Measurements from ENCODE around the gene NEU1. TPM values are rescaled to one million over a fixed set of nuclear protein-coding genes. Genes with fewer than 3 reads are reported as not detected.
A peak's percentile ranks its signal among the peaks of the same experiment; 100 is the strongest.

The NEU1 gene
- total and polyA plus RNA-seq, 4 donors, result 53.2 to 82.5 (median 70.5) TPM

DNA sequence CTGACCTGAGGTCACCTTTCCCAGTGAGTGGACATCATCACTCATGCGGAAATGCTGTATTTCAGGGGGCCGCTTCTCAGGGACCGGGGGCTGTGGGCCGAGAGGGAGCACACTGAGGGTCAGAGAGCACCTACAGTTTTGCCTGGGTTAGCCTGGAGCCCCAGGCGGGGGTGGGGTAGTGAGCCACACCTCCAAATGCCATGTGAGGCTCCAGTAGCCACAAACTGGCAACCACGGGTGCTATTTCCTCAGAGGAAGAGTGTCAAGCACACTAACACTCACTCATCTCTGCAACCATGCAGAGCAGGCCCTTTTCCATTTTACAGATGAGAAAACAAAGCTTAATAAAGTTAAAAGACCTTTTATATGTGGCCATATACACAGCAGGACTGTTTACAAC is 30.2 kb upstream of the NEU1 start:
- DNase-seq (no peak), ATAC-seq (ENCODE audit: insufficient read depth, low FRiP score) (no peak)
- TF ChIP-seq, protein P1, sequence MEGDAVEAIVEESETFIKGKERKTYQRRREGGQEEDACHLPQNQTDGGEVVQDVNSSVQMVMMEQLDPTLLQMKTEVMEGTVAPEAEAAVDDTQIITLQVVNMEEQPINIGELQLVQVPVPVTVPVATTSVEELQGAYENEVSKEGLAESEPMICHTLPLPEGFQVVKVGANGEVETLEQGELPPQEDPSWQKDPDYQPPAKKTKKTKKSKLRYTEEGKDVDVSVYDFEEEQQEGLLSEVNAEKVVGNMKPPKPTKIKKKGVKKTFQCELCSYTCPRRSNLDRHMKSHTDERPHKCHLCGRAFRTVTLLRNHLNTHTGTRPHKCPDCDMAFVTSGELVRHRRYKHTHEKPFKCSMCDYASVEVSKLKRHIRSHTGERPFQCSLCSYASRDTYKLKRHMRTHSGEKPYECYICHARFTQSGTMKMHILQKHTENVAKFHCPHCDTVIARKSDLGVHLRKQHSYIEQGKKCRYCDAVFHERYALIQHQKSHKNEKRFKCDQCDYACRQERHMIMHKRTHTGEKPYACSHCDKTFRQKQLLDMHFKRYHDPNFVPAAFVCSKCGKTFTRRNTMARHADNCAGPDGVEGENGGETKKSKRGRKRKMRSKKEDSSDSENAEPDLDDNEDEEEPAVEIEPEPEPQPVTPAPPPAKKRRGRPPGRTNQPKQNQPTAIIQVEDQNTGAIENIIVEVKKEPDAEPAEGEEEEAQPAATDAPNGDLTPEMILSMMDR (IDR thresholded peaks at IDR 0.05; ENCODE audit: control extremely low read depth, extremely low read depth), result no peak
- Histone ChIP-seq H3K27me3 (ENCODE audit: control insufficient read depth in 3 of 3, insufficient read depth in 3 of 3, low read length in 2 of 3) (no peaks in the 10 kb centered on the region), H3K4me1 (ENCODE audit: control insufficient read depth in 5 of 5, insufficient read depth in 5 of 5, low read length in 5 of 5) (peaks cover 0 to 7% (median 0%) of the 10 kb centered on the region in 5 donors), H3K9me3 (ENCODE audit: control insufficient read depth in 4 of 4, insufficient read depth in 3 of 4, low read length in 3 of 4) (no peaks in the 10 kb centered on the region), H3K4me3 (no peak overlapping the region), H3K9ac (ENCODE audit: insufficient read depth in 1 of 2, low read length in 2 of 2) (no peak overlapping the region), H3K27ac (ENCODE audit: low read depth in 1 of 2, low read length in 1 of 2) (no peak overlapping the region), H3K36me3 (ENCODE audit: control insufficient read depth in 4 of 4, insufficient read depth in 4 of 4, low read length in 4 of 4) (peaks cover 3 to 41% (median 35%) of the 10 kb centered on the region in 4 donors)
- WGBS, 2 donors, result 76 to 81% methylated on average over 6 of the region's 6 CpGs

DNA sequence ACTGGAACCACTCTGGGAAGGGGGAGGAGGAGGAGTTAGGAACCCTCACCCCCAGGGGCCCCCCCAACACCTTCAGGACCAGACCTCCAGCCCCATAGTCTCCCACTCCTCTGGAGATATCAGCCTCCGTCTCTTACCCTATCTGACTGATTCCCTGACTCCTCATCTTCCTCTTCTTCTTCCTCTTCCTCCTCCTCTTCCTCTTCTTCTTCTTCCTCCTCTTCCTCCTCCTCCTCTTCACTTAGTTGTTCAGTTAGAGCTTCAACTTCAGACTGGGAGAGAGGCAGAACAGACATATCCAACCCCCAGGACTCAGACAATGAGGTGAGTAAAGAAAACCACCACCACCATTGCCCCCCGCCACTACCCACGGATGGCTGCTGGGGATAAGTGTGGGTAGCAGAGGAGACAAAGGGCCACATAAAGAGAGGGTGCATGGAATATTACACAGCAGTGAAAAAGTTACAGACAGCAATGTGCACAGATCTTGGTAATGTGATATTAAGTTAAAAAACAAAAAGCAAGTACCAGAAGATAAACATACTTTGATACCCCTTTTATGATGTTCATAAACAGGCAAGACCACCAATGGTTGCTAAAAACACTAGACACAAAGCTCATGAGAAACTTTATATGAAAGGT is 26.8 kb upstream of the NEU1 start:
- peaks cover 6 to 55% (median 43%) of the 10 kb centered on the region in 4 donors for H3K36me3 ChIP-seq (ENCODE audit: control insufficient read depth in 4 of 4, insufficient read depth in 4 of 4, low read length in 4 of 4)
- ATAC-seq (ENCODE audit: insufficient read depth, low FRiP score), result no peak
- H3K9ac ChIP-seq (ENCODE audit: insufficient read depth in 1 of 2, low read length in 2 of 2), result no peak overlapping the region
- TF ChIP-seq, protein P1 (IDR thresholded peaks at IDR 0.05; ENCODE audit: control extremely low read depth, extremely low read depth), result no peak
- H3K27me3 ChIP-seq (ENCODE audit: control insufficient read depth in 3 of 3, insufficient read depth in 3 of 3, low read length in 2 of 3), result no peaks in the 10 kb centered on the region
- no peaks in the 10 kb centered on the region for H3K4me1 ChIP-seq (ENCODE audit: control insufficient read depth in 5 of 5, insufficient read depth in 5 of 5, low read length in 5 of 5)
- WGBS, 2 donors, result 83 to 95% methylated on average over 3 of the region's 3 CpGs
- H3K4me3 ChIP-seq, result no peak overlapping the region
- no peaks in the 10 kb centered on the region for H3K9me3 ChIP-seq (ENCODE audit: control insufficient read depth in 4 of 4, insufficient read depth in 3 of 4, low read length in 3 of 4)
- DNase-seq, result no peak
- no peak overlapping the region for H3K27ac ChIP-seq (ENCODE audit: low read depth in 1 of 2, low read length in 1 of 2)

DNA sequence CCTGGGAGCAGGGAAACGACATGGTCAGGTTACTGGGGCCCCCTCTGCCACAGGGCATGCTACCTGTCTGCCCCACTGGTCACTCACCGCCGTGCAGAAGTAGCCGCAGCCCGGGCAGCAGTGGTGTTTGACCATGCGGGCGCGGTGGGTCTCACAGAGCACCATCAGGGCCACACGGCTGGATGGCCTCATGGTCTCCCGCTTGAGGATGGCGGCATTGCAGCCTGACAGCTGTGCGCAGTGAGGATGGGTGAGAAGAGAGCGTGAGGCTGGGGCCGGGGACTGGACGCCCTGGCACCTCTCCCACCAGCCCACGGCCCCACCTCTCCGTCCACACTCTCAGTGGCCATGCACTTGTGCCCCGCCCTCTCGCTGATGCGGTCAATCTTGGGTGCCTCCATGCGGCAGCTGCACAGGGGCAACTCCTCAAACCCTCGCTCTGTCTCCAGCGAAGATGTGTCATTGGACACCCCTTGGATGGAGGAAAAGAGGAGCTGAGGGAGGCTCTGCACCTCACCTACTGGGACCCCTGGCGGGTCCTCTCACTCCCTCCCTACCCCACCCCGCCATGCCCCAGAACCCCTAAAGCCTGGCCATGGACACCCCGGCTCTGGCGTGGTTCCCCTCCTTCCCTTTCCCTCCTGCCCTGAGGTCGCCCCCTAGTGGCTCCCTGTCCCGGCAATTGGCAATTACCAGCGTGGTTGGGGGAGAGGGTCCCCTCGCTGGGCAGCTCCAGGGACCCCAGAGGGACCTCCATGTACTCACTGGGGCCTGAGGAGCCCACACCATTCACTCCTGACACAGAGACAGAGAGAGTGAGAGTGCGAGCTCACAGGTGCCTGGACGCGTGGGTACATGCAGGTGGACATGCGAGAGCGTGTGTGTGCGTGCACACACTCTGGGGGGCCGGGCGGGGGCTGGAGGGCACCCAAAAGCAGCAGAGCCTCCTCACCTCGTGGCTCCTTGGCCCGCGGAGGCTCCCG is 25.9 kb upstream of the NEU1 start:
- no peak for ATAC-seq (ENCODE audit: insufficient read depth, low FRiP score)
- Histone ChIP-seq H3K9me3 (ENCODE audit: control insufficient read depth in 4 of 4, insufficient read depth in 3 of 4, low read length in 3 of 4) (no peaks in the 10 kb centered on the region), H3K4me3 (no peak overlapping the region), H3K9ac (ENCODE audit: insufficient read depth in 1 of 2, low read length in 2 of 2) (no peak overlapping the region), H3K4me1 (ENCODE audit: control insufficient read depth in 5 of 5, insufficient read depth in 5 of 5, low read length in 5 of 5) (no peaks in the 10 kb centered on the region), H3K27ac (ENCODE audit: low read depth in 1 of 2, low read length in 1 of 2) (no peak overlapping the region), H3K27me3 (ENCODE audit: control insufficient read depth in 3 of 3, insufficient read depth in 3 of 3, low read length in 2 of 3) (no peaks in the 10 kb centered on the region), H3K36me3 (ENCODE audit: control insufficient read depth in 4 of 4, insufficient read depth in 4 of 4, low read length in 4 of 4) (peaks cover 6 to 58% (median 45%) of the 10 kb centered on the region in 4 donors)
- 79 to 80% methylated on average over 40 to 43 of the region's 43 CpGs for WGBS, 2 donors
- DNase-seq, result no peak
- TF ChIP-seq, protein P1 (IDR thresholded peaks at IDR 0.05; ENCODE audit: control extremely low read depth, extremely low read depth), result peak; percentile 24
